Epithelial cell of esophagus (primary cell): ENCODE results near the gene AK9.
A peak's percentile ranks its signal among the peaks of the same experiment; 100 is the strongest.

Experiments used
- DNase-seq: peaks from one replicate; pipeline ENCODE4 v3.0.0; 2010; ENCODE audit warnings: low read depth
- H3K4me3 ChIP-seq: 2 replicates; pipeline ENCODE4 v1.5.1; 2011; ENCODE audit warnings: mild to moderate bottlenecking, low read length, control low read depth
- CTCF ChIP-seq: IDR thresholded peaks from 2 replicates; pipeline ENCODE4 v1.5.1; 2011; ENCODE audit warnings: low read depth, mild to moderate bottlenecking, low read length, control low read depth, inconsistent platforms; ENCODE audit not compliant: insufficient read depth; ENCODE audit errors: missing control alignments

Gene AK9

GRCh38 chr6:109498052-109498451 lies 192.9 kb downstream of the AK9 start:
- no peak for DNase-seq
- no peak overlapping the region for H3K4me3 ChIP-seq
- no peak for TF ChIP-seq CTCF

- TF ChIP-seq CTCF: no peak
- no peak for DNase-seq
- H3K4me3 ChIP-seq: no peak overlapping the region
Measured at GRCh38 chr6:109496036-109496772, 194.8 kb downstream of the AK9 start.

GRCh38 chr6:109493865-109494264 lies 197.1 kb downstream of the AK9 start:
- no peak for DNase-seq
- no peak for TF ChIP-seq CTCF
- no peak overlapping the region for H3K4me3 ChIP-seq

- H3K4me3 ChIP-seq: no peak overlapping the region
- TF ChIP-seq CTCF: no peak
- DNase-seq: peak; percentile 36
Measured at GRCh38 chr6:109491207-109491938, 199.6 kb downstream of the AK9 start.

GRCh38 chr6:109490713-109491112 lies 200.3 kb downstream of the AK9 start:
- no peak for DNase-seq
- H3K4me3 ChIP-seq: no peak overlapping the region
- no peak for TF ChIP-seq CTCF

- DNase-seq: no peak
- H3K4me3 ChIP-seq: no peak overlapping the region
- TF ChIP-seq CTCF: no peak
Measured at GRCh38 chr6:109488001-109488400, 203.0 kb downstream of the AK9 start.

- no peak overlapping the region for H3K4me3 ChIP-seq
- DNase-seq: peak; percentile 90
- no peak for TF ChIP-seq CTCF
Measured at GRCh38 chr6:109486068-109486467, 204.9 kb downstream of the AK9 start.
